Stimulated activated CD4-positive, alpha-beta T cell treated with anti-CD3 and anti-CD28 coated beads, Interleukin-2, amount 100 ng/mL, for 4 hours (primary cell): ENCODE data around the gene CCL8.

ENCODE experiments used
- DNase-seq: peaks from one replicate; pipeline ENCODE4 v3.0.0-alpha.2; 2020; ENCODE audit warnings: low read depth

The CCL8 gene

DNA sequence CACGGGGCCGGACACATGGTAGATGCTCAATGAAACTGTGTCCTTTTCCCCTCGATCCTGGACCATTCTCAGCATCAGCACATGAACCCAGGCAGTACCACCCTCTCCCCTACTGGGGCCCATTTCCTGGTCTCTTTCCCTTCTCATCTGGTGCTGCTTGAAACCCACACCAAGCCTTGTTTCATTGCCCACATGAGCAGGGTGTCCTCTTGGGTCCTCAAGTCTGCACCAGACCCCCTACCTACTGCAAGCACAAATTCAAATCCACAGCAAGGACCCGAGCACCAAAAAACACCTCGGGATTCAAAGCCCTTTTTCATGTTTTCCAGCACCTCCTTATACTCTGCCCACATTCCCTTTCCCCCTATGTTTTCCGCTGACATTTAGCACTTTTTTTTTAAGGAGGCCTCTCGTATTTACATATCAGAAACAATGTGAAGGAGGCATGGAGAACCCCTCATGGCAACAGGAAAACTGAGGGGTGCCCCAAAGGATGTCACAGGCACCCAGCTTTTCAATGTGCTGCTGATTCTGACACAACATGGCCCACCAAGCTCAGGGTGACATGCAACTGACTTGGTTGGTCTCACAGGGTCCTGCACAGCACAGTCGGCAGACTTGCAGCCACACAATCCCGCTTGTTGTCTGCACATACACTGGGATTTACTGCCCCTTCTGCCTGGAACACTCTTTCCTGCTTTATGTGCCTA lies 48.4 kb downstream of the CCL8 start:
- DNase-seq: no peak

GRCh38 chr17:34368196-34368945 lies 49.1 kb downstream of the CCL8 start:
- DNase-seq: no peak

DNA sequence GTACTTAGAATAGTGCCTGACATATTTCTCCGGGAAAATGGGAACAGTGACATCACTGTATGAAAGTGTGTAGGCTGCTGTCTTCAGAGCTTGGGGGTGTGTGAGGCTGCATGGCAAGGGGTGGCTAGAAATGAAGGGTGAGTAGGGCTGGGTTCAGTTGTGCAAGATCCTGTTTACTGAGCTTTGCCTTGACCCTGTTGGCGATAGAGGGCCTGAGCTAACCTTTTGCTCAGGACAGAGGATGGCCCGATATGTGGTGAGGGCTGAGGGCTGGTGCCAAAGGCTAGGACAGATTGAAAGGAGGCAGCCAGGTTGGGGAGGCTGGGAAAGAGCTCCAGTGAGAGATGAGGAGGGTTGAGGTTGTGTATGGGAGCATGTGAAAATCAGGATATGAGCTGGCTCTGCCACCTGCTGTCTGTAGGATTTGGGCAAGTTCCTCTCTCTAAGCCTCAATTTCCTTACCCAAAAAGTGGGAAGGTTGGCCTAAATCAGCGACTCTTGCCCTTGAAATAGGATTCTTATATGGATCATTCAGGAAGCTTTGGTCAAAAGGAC lies 49.8 kb downstream of the CCL8 start:
- no peak for DNase-seq

DNA sequence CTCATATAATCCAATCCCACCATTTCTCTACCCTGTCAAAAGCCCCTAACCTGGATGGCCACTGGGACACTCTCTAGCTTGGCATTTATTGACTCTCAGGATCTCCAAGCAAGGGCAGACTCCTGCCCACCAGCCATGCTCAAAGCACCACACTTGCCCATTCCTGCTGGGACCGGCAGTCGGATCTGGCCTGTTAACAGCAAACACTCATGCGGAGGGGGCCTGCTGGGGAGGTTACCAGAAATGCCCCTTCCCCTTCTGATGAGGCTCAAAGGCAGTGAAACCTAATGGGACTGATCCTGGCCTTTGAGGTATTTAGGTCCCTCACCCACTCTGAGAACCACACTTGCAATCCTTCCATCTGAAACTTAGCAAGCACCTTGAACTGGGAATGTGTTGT lies 50.3 kb downstream of the CCL8 start:
- no peak for DNase-seq

DNA sequence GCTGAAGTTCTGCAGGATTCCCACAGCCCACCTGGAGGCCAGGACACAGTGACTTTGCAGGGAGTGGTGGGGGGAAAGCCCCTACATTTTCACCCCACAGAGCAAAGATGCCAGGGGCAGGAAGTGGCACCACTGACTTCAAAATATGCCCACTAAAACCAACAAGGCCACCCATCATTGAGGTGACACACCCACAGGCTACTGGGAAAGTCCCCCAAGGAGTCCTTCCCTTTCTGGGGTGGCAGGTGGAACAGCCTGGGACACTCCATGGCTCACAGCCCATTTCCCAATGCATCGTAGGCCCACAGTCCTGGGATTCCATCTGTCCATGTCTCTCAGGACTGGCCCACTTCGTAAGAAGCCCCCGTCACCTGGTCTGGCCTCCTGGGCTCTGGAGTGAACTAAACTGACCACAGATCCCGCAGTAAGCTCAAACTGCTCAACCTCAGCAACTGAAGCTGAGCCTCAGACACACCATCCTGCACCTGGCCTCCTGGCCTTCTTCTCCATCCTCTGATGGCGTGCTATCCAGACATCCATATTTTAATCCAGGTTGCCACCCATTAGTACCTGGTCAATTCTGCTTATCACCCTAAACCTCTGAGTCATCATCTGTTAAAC lies 51.3 kb downstream of the CCL8 start:
- no peak for DNase-seq

DNA sequence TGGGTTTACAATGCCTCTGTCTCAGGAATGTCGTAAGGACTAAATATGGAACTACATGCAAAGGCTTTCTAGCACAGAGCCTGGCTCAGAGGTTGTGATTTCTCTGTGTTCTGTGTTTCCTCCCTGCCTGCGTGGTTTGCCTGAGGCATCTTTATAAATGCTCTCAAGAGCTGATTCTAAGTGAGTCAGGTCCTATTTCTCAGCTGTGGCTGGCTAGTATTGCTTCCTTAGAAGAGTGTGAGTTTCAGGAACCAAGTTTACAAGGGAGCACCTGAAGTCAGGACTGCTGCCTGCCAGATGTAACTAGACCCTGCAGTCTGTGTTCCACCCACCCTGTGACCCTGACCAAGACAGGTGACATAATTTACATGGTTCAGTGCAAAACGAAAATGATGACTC lies 51.8 kb downstream of the CCL8 start:
- no peak for DNase-seq
